Measurements from ENCODE around the gene AK5.

Gene AK5

DNA sequence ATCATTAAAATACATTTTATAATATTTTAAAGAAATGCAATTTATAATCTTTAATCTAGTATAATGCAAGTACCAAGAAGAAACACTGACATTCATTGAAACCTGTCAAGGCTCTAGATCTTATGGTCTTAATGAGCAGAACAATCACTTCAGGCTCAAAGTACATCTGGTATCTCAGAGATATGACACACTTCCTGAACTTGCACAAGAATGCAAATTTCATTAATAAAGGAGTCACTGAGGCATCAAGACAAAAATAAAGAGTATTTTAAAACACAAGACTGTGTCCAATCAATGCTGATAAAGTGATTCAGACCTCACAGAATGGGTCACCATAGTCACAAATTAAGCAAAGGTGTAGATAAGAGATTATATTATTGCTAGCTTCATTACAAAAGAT lies 178.1 kb downstream of the AK5 start:
- H3K4me1 ChIP-seq (ENCODE audit: low read length) = no peaks in the 10 kb centered on the region
- no peaks in the 10 kb centered on the region for H3K9me3 ChIP-seq (ENCODE audit: insufficient read depth, low read length)
- no peaks in the 10 kb centered on the region for H3K36me3 ChIP-seq (replicated peaks; ENCODE audit: low read depth, low read length)
- no peak overlapping the region for H3K27ac ChIP-seq (ENCODE audit: low read length)
- H4K20me1 ChIP-seq (ENCODE audit: insufficient read depth, low read length) = no peaks in the 10 kb centered on the region
- H3K4me3 ChIP-seq (ENCODE audit: low read length) = no peak overlapping the region
- no peaks in the 10 kb centered on the region for H3K79me2 ChIP-seq (ENCODE audit: low read length)
- TF ChIP-seq EZH2phosphoT487 (IDR thresholded peaks at IDR 0.05; ENCODE audit: low read depth) (no peak), CTCF (IDR thresholded peaks at IDR 0.05; ENCODE audit: low read depth, low read length) (no peak)
- H3K4me2 ChIP-seq (ENCODE audit: low read length) = no peak overlapping the region
- H3K27me3 ChIP-seq (ENCODE audit: low read depth, low read length) = no peaks in the 10 kb centered on the region
- H3K9ac ChIP-seq (ENCODE audit: low read length) = no peak overlapping the region
- no peak overlapping the region for H2AFZ ChIP-seq (ENCODE audit: low read depth, low read length)

GRCh38 chr1:77461691-77462090 lies 179.9 kb downstream of the AK5 start:
- no peak for TF ChIP-seq CTCF (IDR thresholded peaks at IDR 0.05; ENCODE audit: low read depth, low read length)
- no peak for TF ChIP-seq EZH2phosphoT487 (IDR thresholded peaks at IDR 0.05; ENCODE audit: low read depth)
- H3K4me3 ChIP-seq (ENCODE audit: low read length) = no peak overlapping the region
- H2AFZ ChIP-seq (ENCODE audit: low read depth, low read length) = no peak overlapping the region
- H3K4me2 ChIP-seq (ENCODE audit: low read length) = no peak overlapping the region
- no peaks in the 10 kb centered on the region for H3K79me2 ChIP-seq (ENCODE audit: low read length)
- H3K27me3 ChIP-seq (ENCODE audit: low read depth, low read length) = no peaks in the 10 kb centered on the region
- H3K4me1 ChIP-seq (ENCODE audit: low read length) = no peaks in the 10 kb centered on the region
- no peaks in the 10 kb centered on the region for H3K9me3 ChIP-seq (ENCODE audit: insufficient read depth, low read length)
- H4K20me1 ChIP-seq (ENCODE audit: insufficient read depth, low read length) = no peaks in the 10 kb centered on the region
- H3K27ac ChIP-seq (ENCODE audit: low read length) = no peak overlapping the region
- no peak overlapping the region for H3K9ac ChIP-seq (ENCODE audit: low read length)
- H3K36me3 ChIP-seq (replicated peaks; ENCODE audit: low read depth, low read length) = no peaks in the 10 kb centered on the region

- H4K20me1 ChIP-seq (ENCODE audit: insufficient read depth, low read length) = no peaks in the 10 kb centered on the region
- no peaks in the 10 kb centered on the region for H3K4me1 ChIP-seq (ENCODE audit: low read length)
- H3K79me2 ChIP-seq (ENCODE audit: low read length) = no peaks in the 10 kb centered on the region
- H3K9me3 ChIP-seq (ENCODE audit: insufficient read depth, low read length) = no peaks in the 10 kb centered on the region
- H2AFZ ChIP-seq (ENCODE audit: low read depth, low read length) = no peak overlapping the region
- TF ChIP-seq CTCF (IDR thresholded peaks at IDR 0.05; ENCODE audit: low read depth, low read length) = no peak
- no peak for TF ChIP-seq EZH2phosphoT487 (IDR thresholded peaks at IDR 0.05; ENCODE audit: low read depth)
- H3K27me3 ChIP-seq (ENCODE audit: low read depth, low read length) = no peaks in the 10 kb centered on the region
- H3K36me3 ChIP-seq (replicated peaks; ENCODE audit: low read depth, low read length) = no peaks in the 10 kb centered on the region
- H3K27ac ChIP-seq (ENCODE audit: low read length) = no peak overlapping the region
- H3K4me2 ChIP-seq (ENCODE audit: low read length) = no peak overlapping the region
- H3K9ac ChIP-seq (ENCODE audit: low read length) = no peak overlapping the region
- no peak overlapping the region for H3K4me3 ChIP-seq (ENCODE audit: low read length)
Measured at GRCh38 chr1:77463216-77463615, 181.4 kb downstream of the AK5 start.

GRCh38 chr1:77465139-77465538 lies 183.3 kb downstream of the AK5 start:
- Histone ChIP-seq H2AFZ (ENCODE audit: low read depth, low read length) (no peak overlapping the region), H3K9ac (ENCODE audit: low read length) (no peak overlapping the region), H3K36me3 (replicated peaks; ENCODE audit: low read depth, low read length) (no peaks in the 10 kb centered on the region), H3K4me1 (ENCODE audit: low read length) (no peaks in the 10 kb centered on the region), H3K27me3 (ENCODE audit: low read depth, low read length) (no peaks in the 10 kb centered on the region), H3K27ac (ENCODE audit: low read length) (no peak overlapping the region), H3K79me2 (ENCODE audit: low read length) (no peaks in the 10 kb centered on the region), H3K4me3 (ENCODE audit: low read length) (no peak overlapping the region), H3K9me3 (ENCODE audit: insufficient read depth, low read length) (no peaks in the 10 kb centered on the region), H3K4me2 (ENCODE audit: low read length) (no peak overlapping the region), H4K20me1 (ENCODE audit: insufficient read depth, low read length) (no peaks in the 10 kb centered on the region)
- no peak for TF ChIP-seq EZH2phosphoT487 (IDR thresholded peaks at IDR 0.05; ENCODE audit: low read depth)

- Histone ChIP-seq H3K27me3 (ENCODE audit: low read depth, low read length) (no peaks in the 10 kb centered on the region), H3K4me1 (ENCODE audit: low read length) (no peaks in the 10 kb centered on the region), H4K20me1 (ENCODE audit: insufficient read depth, low read length) (no peaks in the 10 kb centered on the region)
Measured at GRCh38 chr1:77465922-77466321, 184.1 kb downstream of the AK5 start.

More at GRCh38 chr1:77465922-77466321, 184.1 kb downstream of the AK5 start:
- Histone ChIP-seq H2AFZ (ENCODE audit: low read depth, low read length) (no peak overlapping the region), H3K79me2 (ENCODE audit: low read length) (no peaks in the 10 kb centered on the region), H3K9ac (ENCODE audit: low read length) (no peak overlapping the region), H3K4me2 (ENCODE audit: low read length) (no peak overlapping the region), H3K9me3 (ENCODE audit: insufficient read depth, low read length) (no peaks in the 10 kb centered on the region), H3K27ac (ENCODE audit: low read length) (no peak overlapping the region), H3K4me3 (ENCODE audit: low read length) (no peak overlapping the region), H3K36me3 (replicated peaks; ENCODE audit: low read depth, low read length) (no peaks in the 10 kb centered on the region)
- TF ChIP-seq CTCF (IDR thresholded peaks at IDR 0.05; ENCODE audit: low read depth, low read length) = no peak
- no peak for TF ChIP-seq EZH2phosphoT487 (IDR thresholded peaks at IDR 0.05; ENCODE audit: low read depth)

Data from OCI-LY3 (cell line).